D341Med (cell line): ENCODE results near the gene DRD4.

Experiments
- DNase-seq: peaks from one replicate; pipeline ENCODE4 v3.0.0; 2012; ENCODE audit warnings: low spot score

DRD4 gene

GRCh38 chr11:636511-637332, at the start of gene DRD4:
TSS of gene DRD4 (plus strand) at chr11:637269. CDS start at chr11:637305, 36 bp downstream.
- peak; percentile 39 for DNase-seq

- no peak for DNase-seq
These were observed 49.5 kb upstream of the DRD4 start for GRCh38 chr11:587546-587945.

GRCh38 chr11:587978-588380, 49.1 kb upstream of the DRD4 start:
- DNase-seq = no peak

- DNase-seq = no peak
These were observed 47.3 kb upstream of the DRD4 start for GRCh38 chr11:589798-590197.

- DNase-seq = no peak
These were observed 46.1 kb upstream of the DRD4 start for GRCh38 chr11:590997-591396.

GRCh38 chr11:592501-592900, 44.6 kb upstream of the DRD4 start:
- DNase-seq = no peak

GRCh38 chr11:592918-593317, 44.2 kb upstream of the DRD4 start:
- no peak for DNase-seq

- DNase-seq = no peak
These were observed 43.7 kb upstream of the DRD4 start for GRCh38 chr11:593347-593746.

- no peak for DNase-seq
These were observed 41.7 kb upstream of the DRD4 start for GRCh38 chr11:595400-595799.

- no peak for DNase-seq
These were observed 40.7 kb upstream of the DRD4 start for GRCh38 chr11:596374-596773.

GRCh38 chr11:597166-597725, 39.8 kb upstream of the DRD4 start:
- DNase-seq = peak; percentile 54

GRCh38 chr11:598005-598680, 38.9 kb upstream of the DRD4 start:
- DNase-seq = no peak

- DNase-seq = no peak
These were observed 35.4 kb upstream of the DRD4 start for GRCh38 chr11:601573-602245.

- no peak for DNase-seq
These were observed 33.9 kb upstream of the DRD4 start for GRCh38 chr11:603154-603553.

- DNase-seq = no peak
These were observed 31.6 kb upstream of the DRD4 start for GRCh38 chr11:605286-606129.

- no peak for DNase-seq
These were observed 30.8 kb upstream of the DRD4 start for GRCh38 chr11:606245-606644.

- no peak for DNase-seq
These were observed 29.9 kb upstream of the DRD4 start for GRCh38 chr11:607020-607780.

GRCh38 chr11:607971-608659, 29.0 kb upstream of the DRD4 start:
- DNase-seq = no peak

GRCh38 chr11:608791-609251, 28.2 kb upstream of the DRD4 start:
- no peak for DNase-seq

- DNase-seq = no peak
These were observed 27.7 kb upstream of the DRD4 start for GRCh38 chr11:609341-609811.
